Fibroblast of peridontal ligament (primary cell): ENCODE measurements around the gene HSD11B2.

Experiments used
- DNase-seq: peaks from one replicate; pipeline ENCODE4 v3.0.0-alpha.2; 2010; ENCODE audit errors: extremely low read depth

Gene HSD11B2

DNA sequence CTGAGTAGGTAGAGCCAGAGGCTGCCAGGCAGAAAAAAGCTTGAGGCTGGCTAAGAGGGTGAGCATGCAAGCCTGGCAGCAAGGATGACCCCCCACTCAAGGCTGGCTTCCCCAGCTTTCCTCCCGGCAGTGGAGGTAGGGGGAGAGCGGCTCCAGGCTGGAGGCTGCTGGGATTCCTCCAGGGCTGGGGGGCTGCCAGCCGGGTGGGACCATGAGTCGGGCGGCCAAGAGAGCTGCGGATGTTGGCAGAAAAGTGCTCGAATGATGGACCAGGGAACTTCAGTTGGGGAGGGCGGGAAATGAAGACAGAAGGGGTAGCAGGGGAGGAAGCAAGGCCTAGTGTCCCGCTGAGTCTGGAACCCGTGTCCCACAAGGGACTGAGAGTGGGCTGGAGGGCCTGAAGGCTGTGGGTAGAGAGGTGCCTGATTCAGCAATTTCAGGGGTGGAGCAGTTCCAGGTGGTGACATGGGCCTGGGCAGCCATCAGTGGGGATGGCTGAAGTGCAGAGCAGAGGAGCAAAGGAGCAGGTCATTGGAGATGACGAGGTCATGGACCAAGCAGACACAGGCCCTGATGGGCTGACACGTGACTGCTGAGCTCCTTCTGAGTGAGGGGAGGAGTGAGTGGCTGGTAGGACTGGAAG lies 20.3 kb downstream of the HSD11B2 start:
- DNase-seq: no peak

DNA sequence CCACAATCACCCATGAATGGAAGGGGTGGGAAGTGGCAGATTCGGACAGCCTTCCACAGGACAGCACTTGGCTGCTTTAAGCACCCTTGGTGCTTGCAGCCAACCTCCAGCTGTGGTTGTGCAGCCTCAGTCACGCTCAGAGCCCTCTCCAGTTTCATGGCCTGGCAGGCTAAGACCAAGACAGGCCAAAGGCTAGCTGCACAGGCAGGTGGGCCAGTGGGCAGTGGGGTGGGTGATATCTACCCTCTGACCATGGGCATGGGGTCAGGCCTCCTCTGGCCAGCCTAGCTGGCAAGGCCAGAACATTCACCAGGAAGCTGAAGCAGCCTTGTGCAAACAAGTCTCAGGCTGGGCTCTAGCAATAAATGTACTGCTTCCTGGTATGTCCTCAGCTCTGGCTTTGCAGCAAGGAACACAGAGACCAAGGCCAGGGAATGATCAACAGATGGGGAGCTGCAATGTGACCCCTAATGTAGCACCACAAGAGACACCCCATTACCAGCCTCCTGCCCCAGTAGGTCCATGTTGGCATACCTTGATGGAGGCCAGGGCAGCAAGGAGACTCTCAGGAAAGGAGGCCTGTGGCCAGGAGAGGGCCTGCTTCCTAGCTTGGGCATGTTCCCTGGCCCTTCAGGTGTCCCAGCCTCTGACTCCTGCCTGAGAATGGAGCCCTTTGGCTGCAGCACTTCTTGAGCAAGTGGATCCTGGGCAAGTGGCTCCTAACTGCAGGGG lies 20.9 kb downstream of the HSD11B2 start:
- DNase-seq: no peak

DNA sequence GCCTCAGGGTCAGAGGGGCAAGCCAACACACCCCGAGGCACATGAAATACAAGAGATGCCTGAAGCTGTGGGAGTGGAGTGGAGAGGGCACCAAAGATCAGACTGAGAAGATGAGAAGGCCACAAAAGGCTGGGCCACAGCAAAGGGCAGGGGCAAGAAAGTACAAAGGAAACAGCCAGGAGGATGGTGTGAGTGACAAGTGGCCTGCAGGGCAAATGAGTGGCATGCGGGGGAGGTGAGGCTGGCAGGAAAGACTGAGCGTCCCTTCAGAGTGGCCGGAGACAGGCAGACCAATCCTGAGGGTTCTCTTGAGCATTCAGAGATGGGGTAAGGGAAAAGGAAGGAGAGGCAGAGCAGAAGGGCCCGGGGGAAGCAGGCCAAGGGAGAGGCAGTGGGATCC lies 23.2 kb downstream of the HSD11B2 start:
- no peak for DNase-seq

DNA sequence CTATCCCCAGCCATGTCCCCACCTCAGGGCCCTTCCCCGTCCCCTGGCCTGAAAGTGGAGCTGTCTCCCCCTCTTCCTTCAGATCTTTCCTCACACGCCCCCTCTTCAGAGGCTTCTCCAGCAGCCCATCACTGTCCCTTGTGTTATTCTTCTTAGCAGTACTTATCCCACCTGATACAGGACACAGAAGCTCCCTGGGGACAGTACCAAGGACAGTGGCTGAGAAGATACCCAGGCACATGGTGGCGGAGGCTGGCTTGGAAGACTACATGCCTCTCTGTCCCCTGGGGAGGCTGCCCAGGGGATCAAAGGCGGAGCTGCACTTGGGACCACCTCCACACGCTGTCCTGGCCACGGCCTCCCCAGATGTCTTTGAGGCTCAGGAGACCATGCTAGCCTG lies 23.9 kb downstream of the HSD11B2 start:
- DNase-seq: no peak

DNA sequence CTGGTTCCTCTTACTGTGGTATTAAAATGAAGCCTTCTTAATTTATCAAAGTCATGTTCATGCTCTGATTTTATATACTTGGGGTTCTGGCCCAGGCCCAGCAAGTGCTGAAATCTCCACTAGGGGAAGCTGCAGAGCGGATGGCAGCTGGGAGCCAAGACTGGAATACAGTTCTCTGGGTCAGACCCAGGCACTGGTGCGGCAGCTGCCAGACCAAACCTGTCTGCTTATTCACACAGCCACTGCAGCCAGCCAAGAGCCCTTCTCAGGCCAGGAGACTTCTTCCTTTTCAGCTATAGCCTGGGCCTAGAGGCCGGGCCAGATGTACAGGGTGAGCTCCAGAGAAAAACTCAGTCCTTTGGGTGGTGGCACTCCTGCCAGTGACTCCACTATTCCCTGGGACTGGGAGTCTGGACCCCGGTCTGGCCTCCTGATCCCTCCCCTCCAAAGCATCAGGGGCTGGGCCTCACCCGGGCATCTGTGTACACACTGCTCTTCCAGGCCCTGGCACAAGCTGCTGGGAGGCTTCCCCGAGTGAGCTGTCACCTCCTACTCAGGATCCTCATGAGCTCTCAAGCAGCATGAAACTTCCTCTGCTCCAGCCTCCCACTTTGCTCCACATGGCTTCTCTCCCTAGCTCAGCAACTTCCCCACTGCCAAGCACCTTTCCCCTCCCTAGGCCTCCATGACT lies 25.6 kb downstream of the HSD11B2 start:
- DNase-seq: peak; percentile 54

DNA sequence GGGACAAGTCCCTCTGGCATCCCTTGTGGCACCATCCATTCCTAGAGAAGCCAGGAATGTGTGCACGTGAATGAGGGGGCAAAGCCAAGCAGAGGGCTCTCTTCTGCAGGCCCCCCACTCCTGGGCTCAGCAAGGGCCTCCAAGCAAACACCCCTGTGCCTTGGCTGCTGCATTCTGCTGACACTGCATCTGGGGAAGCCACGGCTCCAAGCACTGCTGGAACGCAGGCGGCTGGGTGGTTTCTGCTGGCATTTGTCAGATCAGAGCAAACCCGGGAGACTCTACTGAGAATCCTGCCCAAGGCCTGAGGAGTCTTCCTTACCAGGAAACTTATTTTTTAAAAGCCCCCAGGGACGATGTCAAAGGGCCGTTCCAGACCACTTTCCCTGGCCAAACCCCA lies 26.7 kb downstream of the HSD11B2 start:
- no peak for DNase-seq

DNA sequence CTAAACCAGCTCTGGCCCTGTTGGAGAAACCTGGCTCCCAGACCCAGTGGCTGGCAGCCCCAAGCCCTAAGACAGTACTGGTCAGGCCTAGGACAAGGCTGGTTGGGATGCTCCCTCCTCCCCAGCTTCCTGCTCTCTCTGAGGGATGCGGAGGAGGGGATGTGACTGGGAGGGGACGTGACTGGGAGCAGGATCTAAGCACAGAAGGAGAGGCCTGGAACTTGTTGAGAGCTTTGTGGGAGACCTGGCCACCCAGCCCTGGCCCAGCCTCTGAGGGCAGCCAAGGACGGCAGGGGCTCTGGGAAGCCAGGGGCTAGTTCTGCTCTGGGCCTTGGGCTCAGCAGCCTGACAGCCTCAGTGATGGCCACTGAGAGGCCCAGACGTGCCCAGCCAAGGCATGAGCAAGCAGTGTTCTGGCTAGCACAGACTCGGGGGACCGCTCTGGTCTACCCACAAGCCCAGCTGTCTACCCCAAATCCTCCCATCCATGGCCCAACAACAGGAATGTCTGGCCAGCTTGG lies 27.3 kb downstream of the HSD11B2 start:
- peak; percentile 29 for DNase-seq

DNA sequence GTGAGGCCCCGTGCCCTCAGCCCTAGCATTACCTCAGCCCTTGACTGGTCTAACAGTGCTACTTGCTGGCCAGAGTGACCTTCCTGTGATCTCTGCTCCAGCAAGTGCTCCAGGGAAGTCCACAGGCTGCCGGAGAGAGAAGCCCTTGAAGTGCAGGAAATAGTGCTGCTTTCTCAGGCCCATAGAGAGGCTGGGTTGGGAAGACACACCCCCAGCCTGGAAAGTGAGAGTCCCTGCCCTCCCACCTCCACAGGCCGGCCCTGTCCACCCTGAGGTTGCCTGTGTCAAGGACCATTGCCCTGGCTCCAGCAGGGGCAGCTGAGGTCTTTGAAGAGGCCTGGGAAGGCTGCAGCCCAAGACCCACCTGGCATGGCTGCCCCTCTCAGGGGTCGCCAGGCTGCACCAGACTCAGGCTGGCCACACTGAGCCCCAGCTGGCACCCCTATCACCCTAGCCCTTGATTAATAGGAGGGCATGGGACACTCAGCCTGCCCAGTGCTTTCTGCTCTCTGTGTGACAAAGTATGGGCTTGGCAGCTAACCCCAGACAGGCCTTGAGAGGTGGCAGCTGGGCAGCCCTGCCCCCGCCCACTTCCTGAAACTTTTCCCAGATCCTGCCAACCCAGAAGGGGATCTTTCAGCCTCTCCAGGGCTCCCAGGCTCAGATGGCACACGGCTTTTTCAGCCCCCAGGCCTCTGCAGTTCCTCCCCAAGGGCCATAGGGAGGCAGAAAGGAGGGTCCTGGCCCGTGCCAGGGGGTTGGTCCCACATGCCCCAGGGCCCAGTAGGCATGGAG lies 28.3 kb downstream of the HSD11B2 start:
- no peak for DNase-seq

DNA sequence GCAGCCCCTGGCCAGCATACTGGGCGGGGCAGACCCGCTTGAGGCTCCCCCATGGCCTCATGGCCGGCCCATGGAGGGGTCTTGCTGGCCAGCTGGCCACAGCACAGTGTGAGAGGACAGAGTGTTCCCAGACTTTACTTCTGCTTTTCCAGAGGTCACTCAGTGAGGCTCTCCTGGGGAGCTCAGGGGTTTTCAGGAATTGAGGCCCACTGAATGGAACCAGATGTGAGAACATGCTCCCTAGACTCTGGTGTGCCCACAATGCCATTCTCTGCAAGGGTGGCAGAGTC lies 28.9 kb downstream of the HSD11B2 start:
- no peak for DNase-seq

DNA sequence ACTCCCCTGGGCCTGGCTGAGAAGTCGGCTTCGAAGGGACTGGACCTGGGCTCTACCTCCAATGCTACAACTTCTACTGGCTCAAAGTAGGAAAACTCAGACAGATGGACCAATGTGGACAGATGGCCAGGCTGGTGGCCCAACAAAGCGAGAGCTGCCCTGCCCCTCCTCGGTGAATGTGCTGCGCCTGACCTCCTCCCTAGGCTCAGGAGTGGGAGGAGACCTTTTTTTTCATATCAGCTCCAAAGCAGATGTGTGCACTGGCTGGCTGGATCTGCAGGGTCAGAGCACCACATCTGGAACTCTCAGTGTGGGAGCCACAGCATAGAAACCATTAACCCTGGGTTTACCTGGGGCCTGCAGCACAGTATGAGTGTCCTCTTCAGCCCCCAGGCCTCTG lies 29.2 kb downstream of the HSD11B2 start:
- DNase-seq: no peak

DNA sequence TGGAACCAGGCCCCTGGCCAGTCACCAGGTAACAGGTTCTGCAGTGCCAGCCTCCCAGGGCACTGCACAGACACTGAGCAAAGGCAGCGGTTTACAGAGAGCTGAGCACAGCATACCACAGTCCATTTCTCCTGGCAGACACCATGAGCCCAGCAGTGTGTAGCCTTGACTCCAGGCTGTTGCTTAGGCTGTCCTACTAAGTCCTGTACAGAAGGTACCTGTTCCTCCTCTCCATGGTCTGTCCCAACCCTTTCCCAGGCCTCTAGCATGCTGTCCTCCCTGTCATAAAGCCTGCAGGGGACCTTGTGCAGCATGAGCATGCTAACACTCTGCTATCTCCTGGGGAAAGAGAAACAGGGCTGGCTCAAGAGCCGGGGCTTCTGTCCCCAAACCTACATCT lies 30.0 kb downstream of the HSD11B2 start:
- DNase-seq: no peak

DNA sequence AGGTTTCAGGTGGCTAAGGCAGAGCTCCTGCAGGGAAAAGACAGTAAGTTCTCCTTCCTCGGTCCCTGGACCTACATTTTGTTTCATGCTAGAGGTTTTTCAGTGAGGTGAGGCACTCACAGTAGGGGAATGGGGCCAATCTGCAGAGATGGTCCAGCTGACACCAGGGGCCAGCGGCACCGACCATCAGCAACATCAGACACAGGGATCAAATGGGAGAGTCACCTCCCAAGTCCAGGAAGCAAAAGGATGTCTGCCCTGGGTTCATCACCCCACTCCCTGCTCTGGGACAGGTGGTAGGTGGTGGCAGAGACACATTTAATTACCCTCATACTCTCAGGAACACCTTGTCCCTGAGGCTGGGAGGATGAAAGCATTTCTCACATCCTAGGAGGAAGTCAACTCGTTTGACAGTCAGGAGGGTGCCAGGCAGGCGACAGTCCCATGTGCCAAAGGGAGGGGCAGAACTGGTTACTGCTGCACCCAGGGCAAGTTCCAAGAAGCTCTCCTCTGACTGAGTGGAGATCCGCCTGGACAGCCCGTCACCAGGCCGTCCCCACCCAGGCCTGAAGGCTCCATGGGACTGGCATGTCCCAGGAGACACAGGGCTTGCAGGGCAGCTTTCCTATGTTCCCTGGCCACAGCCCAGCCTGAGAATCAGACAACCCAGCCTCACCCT lies 30.8 kb downstream of the HSD11B2 start:
- DNase-seq: no peak

DNA sequence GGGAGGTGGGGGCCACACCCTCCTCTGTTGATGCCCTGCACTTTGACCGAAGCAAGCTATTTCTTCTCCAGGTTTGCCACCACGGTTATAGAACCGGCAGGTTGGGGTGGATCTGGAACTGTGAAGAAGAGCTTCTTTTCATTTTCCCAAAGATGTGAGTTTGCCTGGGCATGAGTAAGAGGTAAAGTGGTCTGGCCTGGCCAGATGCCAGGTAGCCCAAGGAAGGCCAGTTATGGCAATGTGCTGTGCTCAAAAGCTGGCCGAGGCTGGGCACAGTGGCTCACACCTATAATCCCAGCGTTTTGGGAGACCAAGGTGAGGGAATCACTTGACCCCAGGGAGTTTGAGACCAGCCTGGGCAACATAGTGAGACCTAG lies 31.3 kb downstream of the HSD11B2 start:
- DNase-seq: no peak

DNA sequence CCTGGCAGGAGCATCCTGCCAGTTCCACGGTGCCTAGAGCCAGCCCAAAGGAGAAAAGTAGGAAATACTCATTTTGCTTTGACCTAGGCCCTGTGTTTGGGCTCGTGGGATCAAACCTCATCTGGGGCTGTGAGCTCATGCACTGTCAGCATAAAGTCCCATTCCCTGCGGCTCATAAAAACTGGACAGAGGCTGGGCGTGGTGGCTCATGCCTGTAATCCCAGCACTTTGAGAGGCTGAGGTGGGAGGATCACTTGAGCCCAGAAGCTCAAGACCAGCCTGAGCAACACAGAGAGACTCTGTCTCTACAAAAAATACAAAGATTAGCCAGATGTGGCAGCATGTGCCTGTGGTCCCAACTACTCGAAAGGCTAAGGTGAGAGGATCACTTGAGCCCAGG lies 32.1 kb downstream of the HSD11B2 start:
- no peak for DNase-seq

DNA sequence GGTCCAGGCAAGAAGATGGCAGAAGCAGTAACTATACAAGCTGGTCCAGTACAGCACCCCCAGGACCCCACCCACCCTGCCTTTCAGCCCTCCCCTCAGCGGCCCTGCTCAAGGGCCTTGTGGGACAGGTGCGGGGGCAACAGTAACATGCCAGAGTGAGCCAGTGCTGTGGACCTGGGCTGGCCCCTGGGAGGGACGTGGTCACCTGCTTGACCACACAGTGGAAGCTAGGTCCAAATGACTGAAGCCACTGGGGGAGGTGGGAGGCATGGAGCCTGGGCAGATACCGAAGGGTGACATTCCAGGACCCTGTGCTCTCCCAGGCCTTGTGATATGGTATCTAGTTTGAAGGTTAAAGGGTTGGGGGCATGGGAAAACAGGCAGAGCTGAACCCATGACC lies 32.8 kb downstream of the HSD11B2 start:
- DNase-seq: no peak

DNA sequence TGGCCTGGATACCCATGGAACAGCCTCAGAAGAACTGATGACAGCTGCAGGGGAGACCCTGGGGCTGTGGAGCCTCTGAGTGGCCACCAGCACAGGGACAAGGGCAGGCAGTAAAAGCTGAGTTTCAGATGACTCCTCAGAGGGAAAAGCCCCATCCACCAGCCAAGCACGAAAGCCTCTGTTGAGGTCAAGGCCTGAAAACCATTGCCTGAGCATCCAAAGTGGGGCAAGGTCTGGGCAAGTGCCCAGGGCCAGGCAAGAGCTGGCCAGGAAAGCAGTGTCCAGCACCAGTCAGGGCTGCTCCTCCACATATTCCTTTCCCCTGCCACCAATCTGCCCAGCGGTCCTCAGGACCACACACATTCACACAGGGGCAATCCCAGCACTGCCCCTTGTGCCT lies 33.6 kb downstream of the HSD11B2 start:
- DNase-seq: no peak

DNA sequence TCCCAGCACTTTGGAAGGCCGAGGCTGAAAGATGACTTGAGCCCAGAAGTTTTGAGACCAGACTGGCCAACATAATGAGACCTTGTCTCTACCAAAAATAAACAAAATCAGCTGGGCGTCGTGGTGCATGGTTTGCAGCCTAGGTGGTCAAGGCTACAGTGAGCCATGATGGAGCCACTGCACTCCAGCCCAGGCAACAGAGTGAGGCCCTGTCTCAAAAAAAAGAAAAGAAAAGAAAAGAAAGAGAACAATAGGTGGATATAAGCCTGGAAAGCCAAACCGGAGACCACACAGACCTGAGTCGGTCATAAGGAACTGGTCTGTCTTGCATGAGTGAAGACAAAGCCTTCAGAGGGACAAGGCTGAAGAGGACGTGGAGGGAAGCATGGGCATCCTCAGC lies 35.7 kb downstream of the HSD11B2 start:
- DNase-seq: no peak

DNA sequence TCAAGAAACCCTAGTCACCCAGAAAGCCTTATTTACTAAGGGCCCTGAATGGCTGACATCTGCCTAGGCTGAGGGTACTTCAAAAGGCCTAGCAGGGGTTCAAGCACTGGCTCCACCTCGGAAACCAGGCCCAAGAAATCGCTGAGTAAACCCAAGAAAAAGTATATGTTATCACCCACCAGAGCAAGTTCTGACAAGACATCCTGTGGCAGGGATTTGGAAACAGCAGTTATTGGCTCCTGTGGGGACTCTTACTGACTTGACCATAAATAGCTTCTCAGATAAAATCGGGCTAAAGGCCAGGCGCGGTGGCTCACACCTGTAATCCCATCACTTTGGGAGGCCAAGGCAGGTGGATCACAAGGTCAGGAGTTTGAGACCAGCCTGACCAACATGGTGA lies 37.8 kb downstream of the HSD11B2 start:
- DNase-seq: no peak

DNA sequence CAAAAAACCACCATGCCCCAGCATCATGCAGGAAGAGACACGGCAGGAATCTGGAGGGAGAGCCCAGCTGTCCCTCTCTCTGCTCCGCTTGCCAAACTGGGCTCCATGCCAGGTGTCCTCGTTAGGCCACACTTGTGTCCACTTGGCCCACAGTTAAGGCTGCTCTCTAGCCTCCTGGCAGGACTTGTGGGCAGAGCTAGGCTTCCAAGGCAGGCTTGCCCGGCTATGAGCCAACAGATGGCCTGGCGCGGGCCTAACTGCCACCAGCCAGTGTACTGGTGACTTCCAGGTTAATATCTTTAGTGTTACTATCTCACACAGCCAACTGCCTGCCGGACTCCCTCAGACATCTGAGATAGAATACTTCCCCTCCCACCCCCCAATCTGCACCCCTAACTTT lies 39.4 kb downstream of the HSD11B2 start:
- no peak for DNase-seq

DNA sequence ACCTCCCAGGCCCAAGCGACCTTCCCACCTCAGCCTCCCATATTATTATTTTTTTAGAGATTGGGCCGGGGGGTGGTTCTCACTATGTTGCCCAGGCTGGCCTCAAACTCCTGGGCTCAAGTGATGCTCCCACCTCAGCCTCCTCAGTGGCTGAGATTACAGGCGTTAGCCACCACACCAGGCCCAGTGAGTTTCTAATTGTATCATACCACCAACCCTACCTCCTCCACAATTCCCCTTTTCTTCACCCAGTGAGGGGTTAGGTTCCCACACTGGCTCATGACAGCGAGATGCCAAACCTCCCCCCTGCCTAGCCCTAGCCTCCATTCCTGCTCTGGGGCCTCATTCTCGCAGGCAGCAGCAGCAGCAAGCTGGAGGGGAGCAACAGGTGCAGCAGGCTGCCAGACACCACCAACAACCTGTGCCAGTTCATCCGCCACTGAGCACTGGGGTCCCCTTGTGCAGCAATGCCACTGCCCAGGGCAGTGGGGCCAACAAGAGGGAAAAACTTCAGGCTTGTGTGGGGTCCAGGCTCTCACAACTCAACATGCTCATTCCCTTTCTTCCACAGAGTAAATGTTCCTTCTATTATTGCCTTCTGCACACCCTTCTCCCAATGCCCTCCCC lies 41.0 kb downstream of the HSD11B2 start:
- no peak for DNase-seq
